Effector CD8-positive, alpha-beta T cell (primary cell): ENCODE data around the gene ITGB7.
"Not testable (repeated sequence)": the region's sequence is repeated elsewhere in the genome, so short reads cannot be mapped to it uniquely, and the experiment has no call there.

Experiments used
- DNase-seq: peaks from one replicate; lab custom pipeline; 2025; lab: John Stamatoyannopoulos, UW

The ITGB7 gene

DNA sequence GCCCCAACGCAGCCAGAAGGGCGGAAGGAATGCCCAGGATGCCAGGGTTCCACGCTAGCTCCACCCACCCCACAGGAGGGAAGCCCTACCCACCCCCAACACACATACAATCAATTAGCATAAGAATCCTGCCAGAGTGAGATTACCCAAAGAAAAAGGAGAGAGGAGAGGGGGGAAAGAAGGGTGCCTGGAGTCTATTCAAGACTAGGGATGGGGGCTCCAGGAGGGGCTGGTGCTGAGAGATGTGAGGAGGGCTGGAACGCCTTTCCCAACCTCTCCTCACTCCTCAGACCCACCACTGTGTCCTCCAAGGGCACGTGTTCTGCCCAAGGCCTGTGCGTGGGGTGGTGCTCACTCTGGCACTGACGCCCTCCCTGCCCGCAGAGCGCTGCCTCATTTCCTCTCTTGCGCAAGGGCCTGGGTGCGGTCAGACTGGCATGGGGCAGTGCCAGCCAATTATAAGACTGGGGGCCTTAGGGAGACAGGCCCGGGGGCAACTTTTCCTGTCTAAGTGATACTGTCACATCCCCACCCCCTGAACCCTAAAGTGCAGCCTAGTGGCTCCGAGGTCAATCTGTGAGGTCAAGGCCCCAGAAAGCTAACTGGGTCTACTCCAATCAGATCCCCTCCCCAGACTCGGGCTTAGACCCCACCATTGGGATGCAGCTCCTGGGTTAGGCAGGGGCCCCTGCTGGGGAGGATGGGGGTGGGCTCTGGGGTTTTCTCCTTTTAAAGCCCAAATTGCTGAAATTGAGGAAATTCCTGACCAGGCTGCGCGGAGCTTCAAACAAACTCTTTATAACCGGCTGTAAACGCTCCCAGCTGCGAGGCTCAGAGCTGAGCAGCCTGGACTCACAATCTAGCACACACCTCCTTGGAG is 10.2 kb upstream of the ITGB7 start:
- DNase-seq: no peak

DNA sequence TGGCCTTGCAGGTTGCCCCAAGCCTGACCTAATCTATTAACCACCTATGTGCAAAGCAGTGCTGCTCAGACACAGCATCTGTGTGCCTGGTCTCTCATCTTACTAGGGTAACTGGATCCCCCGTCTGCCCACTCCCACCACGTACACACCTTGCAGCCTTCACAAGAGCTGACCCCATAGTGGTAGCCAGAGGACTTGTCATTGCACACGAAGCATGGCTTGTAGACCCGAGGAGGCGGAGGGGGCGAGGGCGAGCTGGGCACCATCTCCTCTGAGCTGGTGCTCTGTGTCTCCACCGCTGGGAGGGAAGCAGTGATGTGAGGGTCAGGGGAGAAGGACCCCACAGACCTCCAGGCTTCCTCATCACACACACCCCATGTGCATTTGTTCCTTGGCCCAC is 8.4 kb upstream of the ITGB7 start:
- no peak for DNase-seq

DNA sequence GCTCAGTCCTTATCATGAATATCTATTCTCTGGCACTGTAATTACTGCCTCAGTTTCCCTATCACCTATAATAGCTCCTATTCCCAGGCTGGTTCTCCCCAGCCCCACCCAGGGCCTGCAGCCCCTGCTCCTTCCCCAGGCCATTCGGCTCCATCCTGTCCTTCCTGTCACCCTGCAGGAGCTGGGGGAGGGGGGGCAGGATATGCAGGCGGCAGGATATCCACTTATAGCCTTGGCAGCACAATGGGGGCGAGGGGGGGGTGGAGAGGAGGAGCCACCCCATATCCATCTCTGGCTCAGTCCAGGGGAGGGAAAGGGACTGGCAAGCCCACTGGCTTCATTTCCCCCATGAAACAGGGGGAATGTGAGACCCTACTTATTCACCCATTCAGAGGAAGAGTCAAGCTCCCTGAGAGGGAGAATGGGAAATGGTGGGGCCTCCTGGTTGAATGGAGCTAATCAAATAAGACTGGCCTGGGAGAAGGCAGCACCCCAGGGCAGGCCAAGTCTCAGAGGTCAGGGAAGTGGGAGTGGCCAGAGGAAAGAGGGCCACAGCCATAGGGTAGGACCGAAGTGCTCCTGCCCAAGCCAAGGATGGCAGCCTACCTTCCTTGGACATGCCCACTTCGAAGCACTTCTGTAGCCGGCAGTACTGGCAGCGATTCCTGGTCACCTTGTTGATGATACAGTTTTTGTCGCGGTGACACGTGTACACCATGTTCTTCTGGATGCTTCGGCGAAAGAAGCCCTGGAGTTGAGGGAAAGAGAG is 7.8 kb upstream of the ITGB7 start:
- DNase-seq: no peak

DNA sequence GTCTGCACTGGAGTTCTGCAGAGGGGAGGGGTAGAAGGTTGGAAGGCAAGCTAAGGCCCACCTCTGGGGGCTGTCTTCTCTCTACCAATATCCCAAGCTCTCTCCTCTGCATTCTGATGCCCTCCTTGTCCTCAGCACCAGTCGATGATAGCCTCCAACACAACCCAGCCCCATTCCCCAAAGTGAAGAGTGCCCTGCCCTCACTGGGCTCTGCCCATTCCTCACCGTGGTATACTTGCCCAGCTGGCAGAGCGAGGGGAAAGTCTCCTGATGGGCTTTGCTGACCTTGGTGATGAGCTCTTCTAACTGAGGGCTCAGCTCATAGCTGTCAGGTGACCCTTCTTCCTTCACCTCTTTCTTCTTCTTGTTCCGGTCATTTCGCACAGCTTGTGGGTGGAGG is 7.2 kb upstream of the ITGB7 start:
- DNase-seq: no peak

DNA sequence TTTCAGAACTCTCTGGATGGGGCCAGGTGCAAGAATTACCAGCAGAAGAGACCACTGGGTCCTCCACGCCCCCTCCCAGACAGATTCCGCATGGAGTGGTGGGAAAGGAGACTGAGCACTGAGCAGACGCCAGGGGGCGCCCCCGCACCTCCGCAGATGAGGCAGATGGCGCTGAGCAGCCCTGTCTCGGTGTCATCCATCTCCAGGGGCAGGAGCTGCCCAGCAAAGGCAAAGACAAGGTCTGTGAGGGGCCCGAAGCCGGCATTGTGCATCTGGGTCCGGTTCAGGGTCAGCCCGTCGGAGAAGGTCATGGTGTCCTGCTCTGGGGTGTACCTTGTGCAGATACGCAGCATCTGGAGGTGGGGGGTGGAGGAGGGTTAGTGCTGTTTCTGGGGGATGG is 6.3 kb upstream of the ITGB7 start:
- DNase-seq: peak; percentile 73

DNA sequence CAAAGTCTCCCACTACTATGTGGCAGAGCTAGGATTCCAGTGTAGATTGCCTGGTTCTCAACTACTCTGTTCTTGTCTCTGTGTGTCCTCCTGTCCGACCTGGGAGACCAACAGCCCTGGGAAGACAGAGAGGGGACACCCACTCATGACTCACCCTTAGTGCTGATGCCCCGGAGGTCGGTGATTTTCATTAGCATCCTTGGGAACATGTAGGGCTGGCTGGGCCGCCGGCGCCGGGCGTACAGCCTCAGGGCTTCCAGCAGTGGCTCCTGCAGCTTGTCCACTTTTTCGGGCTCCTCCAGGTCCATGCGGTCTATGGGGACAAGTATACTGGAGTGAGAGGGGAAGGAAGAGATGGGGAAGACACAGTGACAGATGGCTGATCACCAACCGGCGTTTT is 5.9 kb upstream of the ITGB7 start:
- DNase-seq: no peak

DNA sequence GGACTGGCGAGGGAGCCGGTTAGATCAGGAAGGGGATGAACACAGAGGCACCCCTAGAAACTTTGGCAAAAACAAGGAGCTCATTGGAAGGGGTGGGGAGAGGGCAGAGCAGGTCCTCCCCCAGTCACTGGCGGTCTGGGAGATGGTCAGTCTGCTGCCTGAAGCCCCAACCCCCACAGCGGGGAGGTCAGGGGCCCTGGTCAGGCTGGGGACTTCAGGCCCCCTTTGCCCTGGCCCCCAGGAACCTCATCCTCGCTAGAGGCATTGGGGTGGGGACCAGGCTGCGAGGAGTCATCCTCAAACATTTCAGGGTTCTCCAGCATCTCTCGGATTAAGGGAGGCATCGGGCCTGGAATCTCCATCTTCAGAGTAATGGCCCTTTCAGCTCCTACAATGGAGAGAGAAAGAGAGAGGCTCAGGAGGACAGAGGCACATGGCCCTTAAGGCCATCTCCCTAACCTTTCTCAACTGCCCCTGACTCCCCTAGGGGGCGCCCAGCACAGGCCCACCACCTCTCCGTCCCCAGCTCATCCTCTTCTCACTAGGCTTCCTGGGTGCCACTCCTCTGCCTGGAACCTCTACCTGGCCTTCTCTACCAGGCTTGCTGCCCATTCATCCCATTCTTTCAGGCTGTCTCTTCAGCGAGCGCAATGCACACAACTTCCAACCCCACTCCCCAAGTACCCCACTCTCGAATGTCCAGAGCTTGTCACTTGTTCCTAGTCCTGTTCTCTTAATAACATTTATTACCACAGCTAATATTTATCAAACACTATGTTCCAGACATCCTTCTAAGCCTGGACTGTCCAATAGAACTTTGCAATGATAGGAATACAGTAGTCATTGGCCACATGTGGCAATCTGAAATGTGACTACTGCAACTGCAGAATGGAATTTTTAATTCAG is 4.7 kb upstream of the ITGB7 start:
- no peak for DNase-seq

DNA sequence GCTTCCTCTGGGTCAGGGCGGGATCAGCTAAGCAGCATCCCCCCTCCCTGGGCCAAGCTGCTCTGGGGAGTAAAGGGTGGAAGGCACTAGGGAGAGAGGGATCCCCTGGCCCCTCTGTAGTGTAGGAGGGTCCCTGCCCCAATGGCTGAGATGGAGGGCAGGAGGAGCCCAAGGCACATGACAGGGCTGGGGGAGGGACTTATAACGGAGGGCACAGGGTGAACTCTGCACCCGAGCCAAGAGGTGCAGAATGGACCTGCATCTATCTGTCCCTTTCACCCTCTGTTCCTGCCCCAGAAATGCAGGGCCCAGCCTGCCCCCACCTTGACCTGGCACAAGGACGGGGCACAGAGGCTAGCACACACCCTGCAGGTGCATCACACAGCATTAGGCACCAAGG is 3.8 kb upstream of the ITGB7 start:
- DNase-seq: no peak

DNA sequence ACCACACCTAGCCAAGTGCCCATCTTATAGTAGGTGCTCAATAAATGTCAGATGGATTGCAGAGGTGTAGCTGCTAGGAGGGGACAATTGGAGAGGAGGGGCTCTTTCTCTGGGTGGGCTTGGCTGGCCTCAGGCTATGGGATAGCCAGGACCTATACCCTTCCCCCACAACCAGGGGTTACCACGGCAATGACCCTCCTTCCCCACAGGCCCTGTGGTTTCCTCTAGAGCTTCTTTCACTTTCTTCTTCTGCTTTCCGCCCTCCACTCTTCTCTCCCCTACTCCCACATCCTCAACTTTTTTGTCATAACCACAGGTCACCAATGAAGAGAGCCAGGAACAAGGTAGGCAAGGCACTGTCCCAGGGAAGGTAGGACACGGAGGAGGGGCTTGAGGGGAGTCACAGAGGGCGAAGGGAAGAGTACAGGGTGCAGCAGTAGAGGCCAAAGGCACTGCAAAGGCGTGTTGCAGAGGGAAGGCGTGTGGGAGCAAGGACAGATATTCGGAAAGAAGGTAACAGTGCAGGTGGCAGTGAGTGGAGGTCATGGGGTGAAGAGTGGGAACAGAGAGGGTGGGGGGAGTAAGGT is 1.9 kb upstream of the ITGB7 start:
- no peak for DNase-seq

DNA sequence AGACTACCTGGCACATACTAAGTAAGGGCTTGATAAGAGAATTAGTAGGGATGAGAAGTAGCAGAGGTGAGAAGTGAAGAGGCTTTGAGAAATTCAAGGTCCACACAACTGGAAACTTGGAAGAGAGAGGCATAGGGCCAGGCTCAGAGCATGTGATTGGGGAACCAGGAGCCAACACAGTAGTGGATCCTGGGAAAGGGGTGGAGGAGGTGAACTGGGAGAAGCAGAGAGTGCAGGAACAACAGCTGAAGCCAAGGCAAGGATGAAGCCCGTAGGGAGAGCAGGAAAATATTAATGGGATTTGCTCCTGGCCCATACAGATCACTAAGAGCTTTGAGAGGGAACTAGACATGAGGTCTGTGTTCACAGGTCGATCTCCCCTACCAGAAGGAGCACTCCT is 1.4 kb upstream of the ITGB7 start:
- no peak for DNase-seq

DNA sequence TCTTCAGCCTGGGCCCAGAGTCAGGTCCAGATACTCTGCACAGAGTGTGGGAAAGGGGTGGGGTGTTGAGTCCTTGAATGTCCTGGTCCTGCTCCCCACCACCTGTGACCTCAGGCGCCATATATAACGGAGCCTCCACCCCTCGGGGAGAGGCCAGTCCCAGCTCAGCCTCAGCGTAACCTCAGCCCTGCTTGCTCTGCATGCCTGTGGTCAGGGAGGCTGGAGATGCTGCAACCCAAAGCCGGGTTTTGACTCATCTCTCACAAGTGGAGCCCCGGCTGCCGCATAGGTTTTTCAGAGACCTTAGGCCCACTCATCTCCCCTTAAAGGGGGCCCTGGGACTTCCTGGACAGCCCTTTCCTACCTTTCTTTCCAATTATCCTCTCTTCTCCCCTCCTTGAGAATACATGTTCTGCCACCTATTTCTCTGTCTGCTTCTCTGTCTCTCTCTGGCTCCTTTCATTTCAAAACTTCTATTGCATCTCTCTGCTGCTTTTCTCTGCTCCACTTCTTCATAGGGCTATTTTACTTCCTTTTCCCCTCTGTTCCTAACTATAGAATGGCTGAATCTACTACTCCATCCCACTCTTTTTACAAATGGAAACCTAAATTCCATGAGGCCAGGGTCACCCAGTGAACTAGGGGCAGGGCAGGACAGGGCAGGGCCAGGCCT is 1.2 kb downstream of the ITGB7 start:
- DNase-seq: no peak

DNA sequence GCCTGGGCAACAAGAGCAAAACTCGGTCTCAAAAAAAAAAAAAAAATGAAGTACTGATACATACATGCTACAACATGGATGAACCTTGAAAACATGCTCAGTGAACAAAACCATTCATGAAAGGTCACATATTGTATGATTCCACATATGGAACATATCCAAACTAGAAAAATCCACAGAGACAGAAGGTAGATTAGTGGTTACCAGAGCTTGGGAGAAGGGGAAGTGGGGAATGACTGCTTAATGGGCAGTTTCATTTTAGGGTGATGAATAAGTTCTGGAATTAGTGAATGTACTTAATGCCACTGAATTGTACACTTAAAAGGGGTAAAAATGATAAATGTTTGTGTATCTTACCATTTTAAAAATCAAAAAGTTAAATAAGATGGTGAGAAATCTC is 2.7 kb downstream of the ITGB7 start:
- DNase-seq: no peak

DNA sequence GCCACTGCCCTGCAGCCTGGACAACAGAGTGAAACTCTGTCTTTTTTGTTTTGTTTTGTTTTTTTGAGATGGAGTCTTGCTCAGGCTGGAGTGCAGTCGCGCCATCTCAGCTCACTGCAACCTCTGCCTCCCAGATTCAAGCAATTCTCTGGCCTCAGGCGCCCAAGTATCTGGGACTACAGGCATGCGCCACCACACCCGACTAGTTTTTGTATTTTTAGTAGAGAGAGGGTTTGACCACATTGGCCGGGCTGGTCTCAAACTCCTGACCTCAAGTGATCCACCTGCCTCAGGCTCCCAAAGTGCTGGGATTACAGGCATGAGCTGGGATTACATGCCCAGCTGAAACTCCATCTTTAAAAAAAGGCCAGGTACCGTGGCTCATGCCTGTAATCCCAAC is 4.7 kb downstream of the ITGB7 start:
- DNase-seq: not testable (repeated sequence)

DNA sequence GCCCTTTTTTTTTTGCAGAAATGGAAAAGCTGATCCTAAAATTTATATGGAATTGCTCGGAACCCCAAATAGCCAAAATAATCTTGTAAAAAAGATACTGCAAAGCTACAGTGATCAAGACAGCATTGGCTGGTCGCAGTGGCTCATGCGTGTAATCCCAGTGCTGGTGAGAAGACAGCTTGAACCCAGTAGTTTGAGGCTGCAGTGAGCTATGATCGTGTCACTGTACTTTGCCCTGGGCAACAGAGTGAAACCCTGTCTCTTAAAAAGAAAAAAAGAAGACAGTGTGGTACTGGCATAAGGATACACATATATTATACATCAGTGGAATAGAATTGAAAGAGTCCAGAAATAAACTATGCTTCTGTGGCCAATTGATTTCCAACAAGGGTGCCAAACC is 5.4 kb downstream of the ITGB7 start:
- no peak for DNase-seq

DNA sequence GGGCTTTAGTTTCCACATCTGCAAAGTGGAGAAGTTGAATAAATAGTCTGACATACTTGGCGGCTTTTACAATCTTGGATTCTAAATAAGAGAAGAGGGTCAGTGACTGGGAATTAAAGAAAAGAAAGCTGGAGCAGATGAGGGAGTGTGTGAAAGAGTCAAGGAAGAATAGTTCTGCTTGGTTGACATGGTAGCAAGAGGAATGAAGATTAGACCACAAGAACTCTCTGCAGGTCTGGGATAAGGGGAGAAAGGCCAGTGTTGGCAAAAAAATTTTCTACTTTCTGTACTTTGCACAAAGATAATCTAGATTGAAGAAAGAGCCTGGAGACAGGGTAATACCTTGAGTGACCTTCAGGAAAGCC is 5.9 kb downstream of the ITGB7 start:
- no peak for DNase-seq

DNA sequence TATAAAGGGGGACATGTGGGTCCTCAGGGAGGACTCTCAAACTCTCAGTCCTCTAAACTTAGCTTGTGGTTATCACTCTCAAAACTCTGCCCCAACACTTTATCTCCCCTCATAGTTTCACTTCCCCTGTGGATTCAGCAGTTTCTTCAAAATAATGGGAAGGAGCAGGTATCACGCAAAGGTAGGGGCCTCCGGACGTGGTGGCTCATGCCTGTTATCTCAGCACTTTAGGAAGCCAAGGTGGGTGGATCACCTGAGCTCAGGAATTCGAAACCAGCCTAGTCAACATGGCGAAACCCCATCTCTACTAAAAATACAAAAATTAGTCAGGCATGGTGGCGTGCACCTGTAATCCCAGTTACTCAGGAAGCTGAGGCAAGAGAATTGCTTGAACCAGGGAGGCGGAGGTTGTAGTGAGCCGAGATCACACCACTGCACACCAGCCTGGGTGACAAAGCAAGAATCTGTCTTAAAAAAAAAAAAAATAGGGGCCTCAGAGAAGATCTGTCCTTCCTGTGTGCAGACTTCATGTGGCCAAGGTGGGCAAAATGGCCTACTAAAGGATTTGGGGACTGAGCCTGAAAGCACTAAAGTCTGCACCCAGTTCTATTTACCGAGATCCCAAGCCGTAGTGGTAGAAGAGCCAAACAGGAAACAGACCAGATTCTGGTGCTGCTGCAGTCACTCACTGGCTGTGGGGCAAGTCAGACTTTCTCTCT is 6.4 kb downstream of the ITGB7 start:
- DNase-seq: no peak

DNA sequence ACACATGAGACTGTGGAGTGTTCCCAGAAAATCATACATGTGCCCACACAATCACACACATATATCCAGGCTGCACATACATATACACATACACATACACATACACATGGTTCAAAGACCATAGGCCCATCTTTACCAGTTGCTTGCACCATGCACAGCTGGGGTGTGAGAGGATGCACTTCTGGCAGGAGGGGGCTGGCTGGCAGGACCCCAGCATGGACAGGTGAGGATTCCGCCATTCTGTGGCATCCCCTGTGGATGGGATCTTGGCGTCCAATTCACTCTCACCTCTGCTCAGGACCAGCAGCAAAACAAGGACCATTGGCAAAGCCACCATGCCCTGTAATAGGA is 7.0 kb downstream of the ITGB7 start:
- no peak for DNase-seq

DNA sequence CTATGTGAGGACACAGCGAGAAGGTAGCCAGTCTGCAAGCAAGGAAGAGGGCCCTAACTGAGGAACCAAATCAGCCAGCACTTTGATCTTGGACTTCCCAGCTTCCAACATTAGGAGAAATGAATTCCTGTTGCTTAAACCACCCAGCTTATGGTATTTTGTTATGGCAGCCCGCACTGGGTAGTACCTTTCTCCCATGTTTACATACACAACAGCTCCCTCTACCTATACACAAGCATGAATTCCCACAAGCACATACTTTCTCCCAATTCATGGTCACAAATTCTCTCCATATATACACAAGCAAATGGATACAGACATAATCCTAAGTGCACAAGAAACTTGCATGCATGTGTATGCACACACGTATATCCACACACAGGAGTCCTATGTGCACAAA is 7.4 kb downstream of the ITGB7 start:
- no peak for DNase-seq

DNA sequence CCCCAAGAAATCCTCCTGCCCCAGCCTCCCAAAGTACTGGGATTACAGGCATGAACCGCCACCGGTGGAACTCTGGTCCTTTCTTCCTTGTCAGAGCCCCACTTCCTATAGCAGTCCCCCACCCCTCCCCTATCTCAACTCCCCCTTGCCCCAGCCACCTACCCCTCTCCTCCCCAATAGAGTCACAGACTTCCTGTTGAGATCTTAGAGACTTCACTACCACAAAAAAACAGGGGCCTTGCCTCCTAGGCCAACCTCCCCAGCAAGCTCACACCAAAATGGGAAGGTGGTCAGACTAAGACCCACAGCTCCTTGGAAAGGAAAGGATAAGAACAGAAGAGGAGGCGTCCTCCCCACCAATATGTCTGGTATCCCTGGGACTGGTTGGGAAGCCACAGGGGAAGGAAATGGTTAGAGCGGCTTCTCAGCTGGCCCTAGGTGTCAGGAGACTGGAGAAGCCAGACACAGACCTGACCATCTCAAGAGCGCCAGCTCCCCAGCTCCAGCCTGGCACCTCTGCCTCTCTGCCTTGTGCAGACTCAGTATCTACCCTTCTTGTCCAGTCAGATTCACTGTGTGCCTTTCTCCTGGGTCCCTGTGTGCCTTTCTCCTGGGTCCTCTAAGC is 8.5 kb downstream of the ITGB7 start:
- no peak for DNase-seq

DNA sequence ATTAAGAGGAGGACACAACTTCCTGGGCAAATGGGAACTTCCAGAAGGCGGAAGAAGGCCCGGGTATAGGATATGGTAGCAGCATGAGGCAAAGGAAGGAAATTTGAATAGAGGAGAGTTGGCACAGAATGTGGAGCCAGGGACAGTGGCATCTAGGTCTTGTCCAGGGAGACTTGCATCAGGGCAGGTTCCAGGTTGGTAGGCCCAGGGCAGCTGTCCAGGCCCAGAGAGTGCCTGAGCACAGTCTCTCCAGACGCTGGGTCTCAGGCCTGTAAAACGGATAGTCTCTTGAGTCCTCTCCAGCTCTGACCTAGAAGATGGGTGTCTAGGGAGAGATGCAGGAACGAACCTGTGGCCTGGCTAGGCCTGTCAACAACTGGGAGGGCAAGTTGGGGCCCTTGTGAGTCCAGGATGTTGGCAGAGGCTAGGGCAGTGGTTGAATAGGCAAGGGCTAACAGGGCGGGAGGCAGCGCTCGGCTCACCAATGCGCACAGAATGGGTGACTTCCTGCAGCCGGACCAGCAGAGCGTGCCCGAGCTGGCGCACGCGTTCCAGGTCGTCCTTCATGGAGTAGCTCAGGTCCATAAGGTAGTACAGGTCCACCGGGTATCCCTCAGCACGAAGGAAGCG is 9.9 kb downstream of the ITGB7 start:
- DNase-seq: no peak
